WTC11 (cell line): Measurements from ENCODE around the gene STIM2. TPM values are rescaled to one million over a fixed set of nuclear protein-coding genes. Genes with fewer than 3 reads are reported as not detected.

ENCODE experiments used
- ATAC-seq: fragments of 200-7000 bp; cut with Tn5 transposase; 2 replicates; pipeline ENCODE4 v1.10.0; 2021; ENCODE audit warnings: mild to moderate bottlenecking, moderate library complexity
- CTCF ChIA-PET: fragments of 300-600 bp; sonication (Branson Sonifier 250); formaldehyde crosslinking; loops from one replicate; lab custom pipeline; 2021; ENCODE audit warnings: antibody characterized with exemption; lab: Charles Lee
- POLR2A ChIA-PET: fragments of 350-600 bp; sonication (Branson Sonifier 250); formaldehyde crosslinking; loops from one replicate; lab custom pipeline; 2021; ENCODE audit warnings: antibody characterized with exemption; lab: Charles Lee
- DNase-seq: peaks from one replicate; pipeline ENCODE4 v3.0.0; 2021; ENCODE audit warnings: low spot score
- H3K27ac Mint-ChIP-seq: 2 replicates; pipeline ENCODE4 v1.8.0; 2021; ENCODE audit warnings: mixed read lengths
- H3K27me3 Mint-ChIP-seq: 2 replicates; pipeline ENCODE4 v1.8.0; 2021; ENCODE audit warnings: low read depth, mild to moderate bottlenecking, moderate library complexity, mixed read lengths
- H3K36me3 Mint-ChIP-seq: 2 replicates; pipeline ENCODE4 v1.8.0; 2021; ENCODE audit warnings: mixed read lengths
- H3K4me1 Mint-ChIP-seq: 2 replicates; pipeline ENCODE4 v1.8.0; 2022; ENCODE audit warnings: mixed read lengths
- H3K4me3 Mint-ChIP-seq: 2 replicates; pipeline ENCODE4 v1.8.0; 2021; ENCODE audit warnings: mild to moderate bottlenecking, moderate library complexity, mixed read lengths
- H3K9me3 Mint-ChIP-seq: 2 replicates; pipeline ENCODE4 v1.8.0; 2021; ENCODE audit warnings: mixed read lengths
- CBFB ChIP-seq: sonication (generic); formaldehyde crosslinking; IDR thresholded peaks from 2 replicates; pipeline ENCODE4 v1.8.1; 2022; ENCODE audit warnings: mild to moderate bottlenecking, low read depth, missing genetic modification reagents
- CTCF ChIP-seq: fragments of 200-600 bp; IDR thresholded peaks from 2 replicates; pipeline ENCODE4 v1.8.0; 2022; ENCODE audit warnings: antibody characterized with exemption
- E2F5 ChIP-seq: sonication (generic); formaldehyde crosslinking; IDR thresholded peaks from 2 replicates; pipeline ENCODE4 v1.8.1; 2022; ENCODE audit warnings: mild to moderate bottlenecking, moderate library complexity, missing genetic modification reagents
- EMX1 ChIP-seq: fragments of 250-450 bp; sonication (Bioruptor Pico); IDR thresholded peaks from 2 replicates; pipeline ENCODE4 v1.8.0; 2021; ENCODE audit warnings: mild to moderate bottlenecking
- ESRRA ChIP-seq: sonication (generic); formaldehyde crosslinking; IDR thresholded peaks from 2 replicates; pipeline ENCODE4 v1.8.1; 2022; ENCODE audit warnings: mild to moderate bottlenecking, missing genetic modification reagents, borderline replicate concordance
- ETV6 ChIP-seq: sonication (generic); formaldehyde crosslinking; IDR thresholded peaks from 2 replicates; pipeline ENCODE4 v1.8.1; 2022; ENCODE audit warnings: mild to moderate bottlenecking, missing genetic modification reagents
- GTF2I ChIP-seq: fragments of 250-450 bp; sonication (Bioruptor Pico); conservative IDR thresholded peaks from 2 replicates; pipeline ENCODE4 v1.4.0; 2021; ENCODE audit warnings: mild to moderate bottlenecking
- IRF1 ChIP-seq: sonication (generic); formaldehyde crosslinking; IDR thresholded peaks from 2 replicates; pipeline ENCODE4 v1.8.0; 2023; ENCODE audit warnings: missing genetic modification reagents
- JAZF1 ChIP-seq: fragments of 250-450 bp; sonication (Bioruptor Pico); IDR thresholded peaks from 2 replicates; pipeline ENCODE4 v1.9.0; 2021; ENCODE audit warnings: moderate library complexity, mild to moderate bottlenecking, inconsistent platforms
- JUN ChIP-seq: sonication (generic); formaldehyde crosslinking; IDR thresholded peaks from 2 replicates; pipeline ENCODE4 v1.8.0; 2023; ENCODE audit warnings: mild to moderate bottlenecking, missing genetic modification reagents
- MLX ChIP-seq: sonication (generic); formaldehyde crosslinking; IDR thresholded peaks from 2 replicates; pipeline ENCODE4 v1.8.1; 2023; ENCODE audit warnings: mild to moderate bottlenecking, missing genetic modification reagents, moderate library complexity
- MXD4 ChIP-seq: fragments of 250-450 bp; sonication (Bioruptor Pico); IDR thresholded peaks from 2 replicates; pipeline ENCODE4 v1.8.0; 2021; ENCODE audit warnings: mild to moderate bottlenecking, moderate library complexity, borderline replicate concordance
- MYBL2 ChIP-seq: sonication (generic); formaldehyde crosslinking; IDR thresholded peaks from 2 replicates; pipeline ENCODE4 v1.8.1; 2023; ENCODE audit warnings: mild to moderate bottlenecking, moderate library complexity, missing genetic modification reagents
- NFATC4 ChIP-seq: fragments of 250-450 bp; sonication (Bioruptor Pico); IDR thresholded peaks from 2 replicates; pipeline ENCODE4 v1.9.0; 2021; ENCODE audit warnings: mild to moderate bottlenecking
- RELA ChIP-seq: sonication (generic); formaldehyde crosslinking; IDR thresholded peaks from 2 replicates; pipeline ENCODE4 v1.8.1; 2022; ENCODE audit warnings: missing genetic modification reagents, mild to moderate bottlenecking, borderline replicate concordance
- SMAD3 ChIP-seq: sonication (generic); formaldehyde crosslinking; IDR thresholded peaks from 2 replicates; pipeline ENCODE4 v1.8.0; 2022; ENCODE audit warnings: missing genetic modification reagents, mild to moderate bottlenecking, borderline replicate concordance
- SMAD4 ChIP-seq: sonication (generic); formaldehyde crosslinking; IDR thresholded peaks from 2 replicates; pipeline ENCODE4 v1.8.0; 2022; ENCODE audit warnings: mild to moderate bottlenecking, missing genetic modification reagents
- TEAD4 ChIP-seq: sonication (generic); formaldehyde crosslinking; IDR thresholded peaks from 2 replicates; pipeline ENCODE4 v1.8.0; 2022; ENCODE audit warnings: mild to moderate bottlenecking, missing genetic modification reagents
- ZMAT4 ChIP-seq: fragments of 250-450 bp; sonication (Bioruptor Pico); IDR thresholded peaks from 2 replicates; pipeline ENCODE4 v1.9.0; 2021; ENCODE audit warnings: mild to moderate bottlenecking
- ZNF232 ChIP-seq: sonication (generic); formaldehyde crosslinking; IDR thresholded peaks from 2 replicates; pipeline ENCODE4 v1.8.0; 2022; ENCODE audit warnings: mild to moderate bottlenecking, missing genetic modification reagents
- ZNF263 ChIP-seq: sonication (generic); formaldehyde crosslinking; IDR thresholded peaks from 2 replicates; pipeline ENCODE4 v1.8.1; 2022; ENCODE audit warnings: low read depth, mild to moderate bottlenecking, moderate library complexity, missing genetic modification reagents
- ZNF317 ChIP-seq: sonication (generic); formaldehyde crosslinking; IDR thresholded peaks from 2 replicates; pipeline ENCODE4 v1.8.1; 2023; ENCODE audit warnings: low read depth, mild to moderate bottlenecking, moderate library complexity, missing genetic modification reagents, borderline replicate concordance
- ZNF416 ChIP-seq: fragments of 250-450 bp; sonication (Bioruptor Pico); IDR thresholded peaks from 2 replicates; pipeline ENCODE4 v1.9.0; 2021; ENCODE audit warnings: mild to moderate bottlenecking, inconsistent platforms
- ZNF423 ChIP-seq: fragments of 250-450 bp; sonication (Bioruptor Pico); IDR thresholded peaks from 2 replicates; pipeline ENCODE4 v2.1.2; 2022; ENCODE audit warnings: mild to moderate bottlenecking, moderate library complexity
- ZNF532 ChIP-seq: fragments of 250-450 bp; sonication (Bioruptor Pico); IDR thresholded peaks from 2 replicates; pipeline ENCODE4 v1.9.0; 2021; ENCODE audit warnings: mild to moderate bottlenecking, borderline replicate concordance
- total RNA-seq: library from RNA; stranded (reverse); gene quantifications from 3 replicates; pipeline ENCODE4 v1.2.3, GENCODE V29; 2021

STIM2 gene
- total RNA-seq, 1 experiment from 2014 or later, result 22.4 TPM

GRCh38 chr4:26916195-26916594, 55.6 kb downstream of the STIM2 start (continued):
- TF ChIP-seq SMAD4 (CRISPR knock-in tag), result no peak
- TF ChIP-seq JAZF1 (CRISPR knock-in tag), result no peak
- TF ChIP-seq, all 79 proteins: peak for 0

- peaks cover 12% of the 10 kb centered on the region for H3K4me1 Mint-ChIP-seq
- CTCF ChIA-PET, result interaction anchor here (1.2 kb wide), 1 partner anchor 79 kb away, joined by 3 read pairs; no protein-coding TSS in a partner anchor
- TF ChIP-seq ESRRA (CRISPR knock-in tag) (no peak), ZNF317 (CRISPR knock-in tag) (no peak), ZMAT4 (CRISPR knock-in tag) (no peak), ZNF263 (CRISPR knock-in tag) (no peak), GTF2I (no peak)
Observed at GRCh38 chr4:26930964-26931363, 70.3 kb downstream of the STIM2 start.

GRCh38 chr4:26931451-26931850, 70.8 kb downstream of the STIM2 start:
- CTCF ChIA-PET, result interaction anchor here (1.2 kb wide), 1 partner anchor 78 kb away, joined by 3 read pairs; no protein-coding TSS in a partner anchor
- H3K4me3 Mint-ChIP-seq, result no peak overlapping the region
- no peaks in the 10 kb centered on the region for H3K27me3 Mint-ChIP-seq
- ATAC-seq, result no peak
- H3K4me1 Mint-ChIP-seq, result peaks cover 12% of the 10 kb centered on the region
- TF ChIP-seq EMX1 (no peak), CBFB (CRISPR knock-in tag) (no peak), CTCF (no peak), NFATC4 (no peak), RELA (no peak), TEAD4 (CRISPR knock-in tag) (no peak), JUN (CRISPR knock-in tag) (no peak), ZNF232 (CRISPR knock-in tag) (no peak), ETV6 (CRISPR knock-in tag) (no peak), ZNF416 (CRISPR knock-in tag) (no peak), E2F5 (CRISPR knock-in tag) (no peak), MYBL2 (CRISPR knock-in tag) (no peak), SMAD3 (no peak), MXD4 (CRISPR knock-in tag) (no peak), MLX (CRISPR knock-in tag) (no peak), ZNF423 (CRISPR knock-in tag) (no peak), IRF1 (CRISPR knock-in tag) (no peak), ZNF532 (CRISPR knock-in tag) (no peak)
- H3K27ac Mint-ChIP-seq, result no peak overlapping the region
- no peak for DNase-seq
- no peaks in the 10 kb centered on the region for H3K9me3 Mint-ChIP-seq
- POLR2A ChIA-PET, result no interaction called here
- H3K36me3 Mint-ChIP-seq, result no peaks in the 10 kb centered on the region

More at GRCh38 chr4:26930964-26931363, 70.3 kb downstream of the STIM2 start:
- Mint-ChIP-seq H3K9me3 (no peaks in the 10 kb centered on the region), H3K36me3 (no peaks in the 10 kb centered on the region), H3K27me3 (no peaks in the 10 kb centered on the region), H3K4me3 (no peak overlapping the region), H3K27ac (no peak overlapping the region)
- DNase-seq (no peak), ATAC-seq (peak; percentile 59; the same call in 1 of the 2 replicates)
- POLR2A ChIA-PET, result no interaction called here
